Mesothelial cell of epicardium (in vitro differentiated cells): ENCODE measurements around the gene POMGNT1. TPM values are rescaled to one million over a fixed set of nuclear protein-coding genes. Genes with fewer than 3 reads are reported as not detected.

Experiments
- DNase-seq, 2 experiments: peaks; one replicate each; pipeline ENCODE4 v3.0.0; 2021; ENCODE audit warnings: low spot score in 2 of 2; ENCODE audit not compliant: unreplicated experiment in 2 of 2
- H3K27ac Mint-ChIP-seq: 2 replicates; pipeline ENCODE4 v1.8.0; 2021; ENCODE audit warnings: mixed read lengths
- H3K27me3 Mint-ChIP-seq: 2 replicates; pipeline ENCODE4 v1.8.0; 2021; ENCODE audit warnings: low read depth, mixed read lengths
- H3K36me3 Mint-ChIP-seq: 2 replicates; pipeline ENCODE4 v1.8.0; 2021; ENCODE audit warnings: mixed read lengths
- H3K4me1 Mint-ChIP-seq: 2 replicates; pipeline ENCODE4 v1.8.0; 2021; ENCODE audit warnings: mixed read lengths
- H3K4me3 Mint-ChIP-seq: 2 replicates; pipeline ENCODE4 v1.8.0; 2021; ENCODE audit warnings: mild to moderate bottlenecking, moderate library complexity, mixed read lengths
- H3K9me3 Mint-ChIP-seq: 2 replicates; pipeline ENCODE4 v1.8.0; 2021; ENCODE audit warnings: mixed read lengths
- CTCF ChIP-seq: fragments of 200-600 bp; sonication (generic); IDR thresholded peaks from one replicate; pipeline ENCODE4 v1.5.0; 2021; ENCODE audit warnings: antibody characterized with exemption; ENCODE audit not compliant: unreplicated experiment
- total RNA-seq: library from RNA; stranded (reverse); gene quantifications from 3 replicates; pipeline ENCODE4 v1.2.1, GENCODE V29; 2021

The POMGNT1 gene
- total RNA-seq, 1 donor from 2014 or later = 87.1 TPM

DNA sequence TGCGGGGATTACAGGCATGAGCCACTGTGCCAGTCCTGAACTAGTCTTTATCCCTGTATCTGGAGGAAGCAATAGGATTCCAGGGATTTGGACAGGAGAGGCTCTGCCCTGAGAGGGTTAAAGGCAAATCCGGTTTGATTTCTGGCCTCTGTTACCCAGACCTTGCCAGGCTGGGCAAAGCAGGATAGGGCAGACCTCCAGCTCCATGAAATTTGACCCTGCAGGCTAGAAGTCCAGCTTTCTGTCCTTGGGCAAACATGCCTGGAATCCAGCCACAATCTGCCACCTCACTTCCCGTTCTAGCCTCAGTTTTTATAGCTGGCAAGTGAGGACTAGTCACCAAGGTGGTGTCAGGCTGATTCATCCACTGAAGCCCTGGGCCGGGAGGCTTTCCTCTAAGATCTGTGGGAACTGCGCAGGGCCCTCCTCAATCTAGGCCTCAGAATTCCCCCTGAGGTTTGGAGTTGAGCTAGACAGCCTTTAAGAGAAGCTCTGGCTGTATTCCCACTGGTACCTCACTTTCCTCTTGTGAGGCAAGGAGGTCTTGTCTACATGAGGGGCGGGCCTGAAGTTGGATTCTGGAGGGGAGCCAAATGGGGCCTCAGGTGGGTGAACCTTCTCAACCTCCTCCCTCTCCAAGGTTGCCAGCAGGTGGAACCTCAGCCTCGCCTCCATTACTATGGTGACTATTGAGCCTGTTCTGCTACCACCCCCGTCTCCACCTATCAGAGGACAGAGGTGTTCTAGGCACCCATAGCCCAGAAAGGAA lies 15.0 kb downstream of the POMGNT1 start:
- Mint-ChIP-seq H3K36me3 (peaks cover 5% of the 10 kb centered on the region), H3K4me3 (no peak overlapping the region), H3K9me3 (no peaks in the 10 kb centered on the region), H3K27ac (peak overlapping the region; percentile 74), H3K4me1 (peaks cover 21% of the 10 kb centered on the region), H3K27me3 (no peaks in the 10 kb centered on the region)
- TF ChIP-seq CTCF = no peak
- no peak for DNase-seq

GRCh38 chr1:46181343-46182260 lies 16.6 kb downstream of the POMGNT1 start:
- Mint-ChIP-seq H3K4me3 (no peak overlapping the region), H3K4me1 (peaks cover 21% of the 10 kb centered on the region), H3K27ac (peak overlapping the region; percentile 53), H3K27me3 (no peaks in the 10 kb centered on the region), H3K36me3 (no peaks in the 10 kb centered on the region), H3K9me3 (no peaks in the 10 kb centered on the region)
- TF ChIP-seq CTCF = no peak
- DNase-seq = no peak

DNA sequence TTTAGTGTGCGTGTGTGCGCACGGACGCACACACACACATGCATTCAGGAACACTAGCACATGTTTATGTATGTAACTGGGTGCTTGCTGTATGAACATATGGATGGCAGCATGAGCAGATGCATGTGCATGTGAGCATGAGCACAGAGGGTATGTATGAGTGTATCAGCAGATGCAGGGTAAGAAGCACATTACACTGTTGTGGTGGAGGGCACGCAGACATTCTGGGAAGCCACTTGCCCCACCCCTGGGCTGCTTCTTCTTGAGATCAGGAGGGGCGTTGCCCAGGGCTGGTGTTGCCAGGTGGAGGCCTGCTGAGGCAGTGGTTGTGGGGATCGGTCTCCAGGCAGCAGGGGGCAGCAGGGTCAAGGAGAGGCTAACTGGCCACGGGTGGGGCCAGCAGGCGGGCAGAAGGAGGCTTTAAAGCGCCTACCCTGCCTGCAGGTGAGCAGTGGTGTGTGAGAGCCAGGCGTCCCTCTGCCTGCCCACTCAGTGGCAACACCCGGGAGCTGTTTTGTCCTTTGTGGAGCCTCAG lies 18.1 kb downstream of the POMGNT1 start:
- Mint-ChIP-seq H3K4me1 (peaks cover 21% of the 10 kb centered on the region), H3K27me3 (no peaks in the 10 kb centered on the region), H3K9me3 (no peaks in the 10 kb centered on the region), H3K4me3 (no peak overlapping the region), H3K36me3 (no peaks in the 10 kb centered on the region), H3K27ac (no peak overlapping the region)
- no peak for DNase-seq
- TF ChIP-seq CTCF = no peak

DNA sequence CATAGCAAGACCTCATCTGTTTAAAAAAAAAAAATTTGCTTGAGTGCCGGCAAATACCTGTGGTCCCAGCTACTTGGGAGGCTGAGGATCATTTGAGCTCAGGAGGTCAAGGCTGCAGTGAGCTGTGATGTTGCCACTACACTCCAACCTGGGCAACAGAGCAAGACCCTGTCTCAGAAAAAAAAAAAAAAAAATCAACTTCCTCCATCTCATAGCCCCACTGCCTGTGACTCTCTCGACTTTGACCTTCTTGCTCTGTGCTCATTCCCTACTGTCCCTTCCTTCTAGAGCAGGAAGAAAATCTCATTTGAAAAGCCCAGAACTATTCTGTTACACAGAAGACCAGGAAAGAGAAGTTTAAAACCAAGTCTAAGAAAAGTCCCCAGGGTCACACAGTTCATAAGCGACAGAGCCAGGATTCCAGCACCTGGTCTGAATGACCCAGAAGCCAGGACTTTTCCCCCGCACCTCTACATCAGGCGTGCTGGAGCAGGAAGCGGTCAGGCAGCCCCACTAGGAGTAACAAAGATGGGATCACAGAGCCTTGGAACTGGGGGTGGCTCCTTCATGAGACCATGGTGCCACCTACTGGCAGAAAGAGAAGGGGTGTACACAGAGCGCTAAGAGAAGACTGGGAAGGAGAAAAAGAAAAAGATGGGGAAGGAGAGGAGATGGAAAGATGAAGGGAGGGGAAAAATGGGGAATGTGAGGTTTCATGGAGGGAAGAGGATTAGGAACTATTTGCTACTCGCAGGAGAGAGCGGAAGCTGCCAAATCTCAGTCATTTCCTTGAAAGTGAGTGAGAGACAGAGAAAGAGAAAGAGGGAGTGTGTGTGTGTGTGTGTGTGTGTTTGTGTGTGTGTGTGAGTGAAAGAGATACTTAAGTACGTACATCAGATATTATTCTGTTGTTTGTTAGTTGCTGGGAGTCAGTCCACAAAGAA lies 18.8 kb downstream of the POMGNT1 start:
- H3K27me3 Mint-ChIP-seq = no peaks in the 10 kb centered on the region
- H3K9me3 Mint-ChIP-seq = no peaks in the 10 kb centered on the region
- peak; percentile 61 to 81 for DNase-seq
- H3K36me3 Mint-ChIP-seq = no peaks in the 10 kb centered on the region
- peaks cover 21% of the 10 kb centered on the region for H3K4me1 Mint-ChIP-seq
- no peak overlapping the region for H3K4me3 Mint-ChIP-seq
- H3K27ac Mint-ChIP-seq = no peak overlapping the region
- peak; percentile 58 for TF ChIP-seq CTCF
